ENCODE results near the gene ZNF20.

GRCh38 chr19:12139885-12140544 is at the start of gene ZNF20:
- TF ChIP-seq ZSCAN29 (IDR thresholded peaks at IDR 0.05) (no peak), IRF4 (IDR thresholded peaks at IDR 0.05; ENCODE audit: low read depth, low read length) (no peak), SP1 (IDR thresholded peaks at IDR 0.05; ENCODE audit: low read depth, low read length) (peak; percentile 76), POLR2AphosphoS5 (IDR thresholded peaks at IDR 0.05; ENCODE audit: low read length) (0 out of 2 replicates have a peak, but pooled peaks have one; percentile 47), RAD51 (IDR thresholded peaks at IDR 0.05) (no peak), CREB1 (IDR thresholded peaks at IDR 0.05; ENCODE audit: low read depth) (no peak), CTCF (IDR thresholded peaks at IDR 0.05 in 2 of 3, conservative IDR thresholded peaks at IDR 0.05 in 1 of 3; ENCODE audit: control insufficient read depth in 2 of 3, extremely low read depth in 1 of 3, insufficient read depth in 1 of 3, low read depth in 3 of 3, low read length in 3 of 3) (no peak), MLLT1 (IDR thresholded peaks at IDR 0.05) (0 out of 2 replicates have a peak, but pooled peaks have one; percentile 10), IKZF1 (conservative IDR thresholded peaks at IDR 0.05) (peak; percentile 87), MAX (IDR thresholded peaks at IDR 0.05; ENCODE audit: low read depth, low read length) (no peak), CREM (IDR thresholded peaks at IDR 0.05; ENCODE audit: low read depth) (no peak), NR2C2 (IDR thresholded peaks at IDR 0.05; ENCODE audit: borderline replicate concordance, control insufficient read depth, insufficient read length, low read depth) (no peak), EP300 (IDR thresholded peaks at IDR 0.05; ENCODE audit: borderline replicate concordance in 1 of 2, control insufficient read depth in 1 of 2, low read depth in 2 of 2, low read length in 2 of 2) (no peak), ZZZ3 (IDR thresholded peaks at IDR 0.05; ENCODE audit: control insufficient read depth, insufficient read length, low read depth) (no peak)

Measured in GM12878 (cell line).